Endothelial cell (in vitro differentiated cells): ENCODE data around the gene MEAF6. TPM values are rescaled to one million over a fixed set of nuclear protein-coding genes. Genes with fewer than 3 reads are reported as not detected.

Source experiments
- DNase-seq: peaks from one replicate; pipeline ENCODE4 v3.0.0; 2021; ENCODE audit warnings: low spot score
- H3K27ac Mint-ChIP-seq: one replicate; pipeline ENCODE4 v1.8.0; 2021; ENCODE audit warnings: mixed read lengths, inconsistent platforms; ENCODE audit not compliant: unreplicated experiment
- H3K27me3 Mint-ChIP-seq: one replicate; pipeline ENCODE4 v1.8.0; 2021; ENCODE audit warnings: mild to moderate bottlenecking, moderate library complexity, mixed read lengths, inconsistent platforms; ENCODE audit not compliant: unreplicated experiment
- H3K36me3 Mint-ChIP-seq: one replicate; pipeline ENCODE4 v1.8.0; 2021; ENCODE audit warnings: mild to moderate bottlenecking, low read depth, mixed read lengths, inconsistent platforms; ENCODE audit not compliant: unreplicated experiment
- H3K4me1 Mint-ChIP-seq: one replicate; pipeline ENCODE4 v1.8.0; 2021; ENCODE audit warnings: mild to moderate bottlenecking, mixed read lengths, inconsistent platforms; ENCODE audit not compliant: unreplicated experiment
- H3K4me3 Mint-ChIP-seq: one replicate; pipeline ENCODE4 v1.8.0; 2021; ENCODE audit warnings: mild to moderate bottlenecking, mixed read lengths, inconsistent platforms; ENCODE audit not compliant: unreplicated experiment
- H3K9me3 Mint-ChIP-seq: one replicate; pipeline ENCODE4 v1.8.0; 2021; ENCODE audit warnings: mixed read lengths, inconsistent platforms; ENCODE audit not compliant: unreplicated experiment
- CTCF ChIP-seq: fragments of 200-600 bp; sonication (generic); IDR thresholded peaks from one replicate; pipeline ENCODE4 v1.5.0; 2021; ENCODE audit warnings: antibody characterized with exemption; ENCODE audit not compliant: unreplicated experiment
- total RNA-seq: library from RNA; stranded (reverse); fragmentation: NEBNext Ultra II Directional; extraction: Animal tissue kit (Norgen Biotek cat#: 25700); gene quantifications from one replicate; pipeline ENCODE4 v1.2.1, GENCODE V29; 2021; ENCODE audit not compliant: unreplicated experiment

Gene MEAF6
- total RNA-seq, 1 donor from 2014 or later, result 50.6 TPM

DNA sequence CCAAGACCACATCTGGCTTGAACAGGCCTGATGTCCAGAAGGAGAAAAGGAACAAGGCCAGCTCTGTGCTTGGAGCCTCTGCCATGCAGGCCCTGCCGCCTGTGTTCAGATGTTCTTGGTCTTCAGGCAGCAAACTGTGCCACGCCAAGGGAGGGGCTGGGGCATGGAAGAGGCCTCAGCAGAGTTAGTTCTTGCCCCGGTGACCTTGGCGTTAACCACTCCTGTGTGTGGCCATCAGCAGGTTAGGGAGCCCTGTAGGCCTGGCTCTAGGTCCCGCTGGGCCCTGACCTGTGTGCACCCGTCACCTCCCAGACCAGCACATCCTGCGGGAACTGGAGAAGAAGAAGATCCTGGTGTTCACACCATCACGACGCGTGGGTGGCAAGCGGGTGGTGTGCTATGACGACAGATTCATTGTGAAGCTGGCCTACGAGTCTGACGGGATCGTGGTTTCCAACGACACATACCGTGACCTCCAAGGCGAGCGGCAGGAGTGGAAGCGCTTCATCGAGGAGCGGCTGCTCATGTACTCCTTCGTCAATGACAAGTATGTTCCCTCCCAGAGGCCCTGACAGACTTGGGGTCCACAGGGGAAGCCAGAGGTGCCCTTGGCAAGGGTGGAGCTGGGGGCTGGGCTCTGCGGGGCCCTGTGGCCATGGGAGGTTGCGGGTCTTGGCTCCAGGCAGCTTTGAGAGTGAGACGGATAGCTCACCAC, 33.1 kb downstream of the MEAF6 start:
- H3K9me3 Mint-ChIP-seq, result no peaks in the 10 kb centered on the region
- H3K36me3 Mint-ChIP-seq, result peaks cover 18% of the 10 kb centered on the region
- DNase-seq, result no peak
- H3K27ac Mint-ChIP-seq, result no peak overlapping the region
- no peak for TF ChIP-seq CTCF
- peaks cover 13% of the 10 kb centered on the region for H3K4me1 Mint-ChIP-seq
- peaks cover 5% of the 10 kb centered on the region for H3K27me3 Mint-ChIP-seq
- no peak overlapping the region for H3K4me3 Mint-ChIP-seq

- H3K9me3 Mint-ChIP-seq, result no peaks in the 10 kb centered on the region
- TF ChIP-seq CTCF, result no peak
- H3K4me1 Mint-ChIP-seq, result peaks cover 18% of the 10 kb centered on the region
- no peak overlapping the region for H3K27ac Mint-ChIP-seq
- DNase-seq, result no peak
- peaks cover 5% of the 10 kb centered on the region for H3K27me3 Mint-ChIP-seq
- H3K36me3 Mint-ChIP-seq, result peaks cover 18% of the 10 kb centered on the region
- H3K4me3 Mint-ChIP-seq, result no peak overlapping the region
These were observed 33.8 kb downstream of the MEAF6 start for GRCh38 chr1:37480581-37481288.

DNA sequence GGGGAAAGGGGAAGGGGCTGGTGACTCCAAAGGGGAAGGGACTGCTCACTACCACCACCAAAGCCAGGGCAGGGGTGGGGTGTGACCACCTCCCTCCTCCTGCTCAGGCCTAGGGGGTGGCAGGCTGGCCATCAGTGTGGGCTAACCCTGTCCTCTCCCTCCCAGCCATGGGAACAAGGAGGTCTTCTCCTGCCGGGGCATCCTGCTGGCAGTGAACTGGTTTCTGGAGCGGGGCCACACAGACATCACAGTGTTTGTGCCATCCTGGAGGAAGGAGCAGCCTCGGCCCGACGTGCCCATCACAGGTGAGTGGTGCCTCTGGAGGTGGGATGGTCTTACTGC, 34.5 kb downstream of the MEAF6 start:
- no peak overlapping the region for H3K27ac Mint-ChIP-seq

DNA sequence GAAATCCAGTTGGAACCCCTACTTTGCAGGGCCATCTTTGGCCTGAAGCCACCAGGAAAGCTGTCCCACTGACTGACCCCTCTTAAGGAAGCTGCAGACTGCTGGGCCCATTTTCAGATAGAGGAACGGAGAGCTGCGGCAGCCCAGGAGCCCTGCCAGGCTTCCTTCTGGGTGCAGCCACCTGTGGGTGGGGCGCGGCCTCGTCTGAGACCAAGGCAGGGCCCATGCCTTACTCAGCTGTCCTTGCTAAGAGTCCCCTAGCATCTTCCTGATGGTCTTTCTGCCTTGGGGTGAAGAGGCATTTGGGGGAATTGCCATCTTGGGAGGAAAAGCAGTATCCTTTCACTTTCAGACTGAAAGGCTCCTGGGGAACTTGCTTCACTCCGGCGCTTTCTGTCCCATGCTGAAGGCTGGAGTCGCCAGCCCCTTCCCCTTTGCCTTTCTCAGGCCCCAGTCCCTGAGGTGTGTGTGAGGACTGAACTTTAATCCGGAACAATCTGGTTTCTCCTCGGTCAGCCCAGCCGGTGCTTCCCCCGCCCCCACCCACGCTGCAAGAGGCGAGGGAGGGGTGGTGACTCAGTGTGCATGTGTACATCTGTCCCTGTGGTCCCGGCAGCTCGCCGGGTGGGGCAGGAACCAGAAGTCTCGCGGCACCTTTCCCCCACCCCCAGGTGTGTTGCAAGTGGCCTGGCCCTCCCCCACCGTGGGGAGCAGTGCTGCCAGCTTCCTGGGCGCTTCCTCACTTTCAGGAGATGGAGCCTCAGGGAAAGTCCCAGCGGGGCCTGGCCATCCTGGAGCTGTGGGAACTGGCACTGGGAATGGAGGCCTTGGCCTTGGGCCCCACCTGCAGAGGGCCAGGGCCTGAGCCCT, 35.1 kb downstream of the MEAF6 start:
- Mint-ChIP-seq H3K27ac (no peak overlapping the region), H3K36me3 (peaks cover 18% of the 10 kb centered on the region), H3K9me3 (no peaks in the 10 kb centered on the region), H3K27me3 (peaks cover 4% of the 10 kb centered on the region), H3K4me1 (peaks cover 22% of the 10 kb centered on the region), H3K4me3 (no peak overlapping the region)
- no peak for TF ChIP-seq CTCF
- no peak for DNase-seq

More for the DNA sequence above, 34.5 kb downstream of the MEAF6 start:
- Mint-ChIP-seq H3K4me1 (peaks cover 21% of the 10 kb centered on the region), H3K27me3 (peaks cover 5% of the 10 kb centered on the region), H3K9me3 (no peaks in the 10 kb centered on the region), H3K36me3 (peaks cover 18% of the 10 kb centered on the region), H3K4me3 (no peak overlapping the region)
- no peak for DNase-seq
- TF ChIP-seq CTCF, result no peak
